Measurements from ENCODE around the gene SLC22A8. TPM values are rescaled to one million over a fixed set of nuclear protein-coding genes. Genes with fewer than 3 reads are reported as not detected.

The SLC22A8 gene
- total RNA-seq, 1 donor from 2014 or later = 2.4 TPM

GRCh38 chr11:63001456-63001855, 14.2 kb downstream of the SLC22A8 start:
- Mint-ChIP-seq H3K27me3 (peaks cover 16% of the 10 kb centered on the region), H3K27ac (no peak overlapping the region), H3K36me3 (ENCODE audit: insufficient read depth) (no peaks in the 10 kb centered on the region), H3K4me1 (ENCODE audit: low read depth) (no peaks in the 10 kb centered on the region), H3K9me3 (ENCODE audit: low read depth) (no peaks in the 10 kb centered on the region), H3K4me3 (ENCODE audit: low read depth) (no peak overlapping the region)
- TF ChIP-seq, protein P1, sequence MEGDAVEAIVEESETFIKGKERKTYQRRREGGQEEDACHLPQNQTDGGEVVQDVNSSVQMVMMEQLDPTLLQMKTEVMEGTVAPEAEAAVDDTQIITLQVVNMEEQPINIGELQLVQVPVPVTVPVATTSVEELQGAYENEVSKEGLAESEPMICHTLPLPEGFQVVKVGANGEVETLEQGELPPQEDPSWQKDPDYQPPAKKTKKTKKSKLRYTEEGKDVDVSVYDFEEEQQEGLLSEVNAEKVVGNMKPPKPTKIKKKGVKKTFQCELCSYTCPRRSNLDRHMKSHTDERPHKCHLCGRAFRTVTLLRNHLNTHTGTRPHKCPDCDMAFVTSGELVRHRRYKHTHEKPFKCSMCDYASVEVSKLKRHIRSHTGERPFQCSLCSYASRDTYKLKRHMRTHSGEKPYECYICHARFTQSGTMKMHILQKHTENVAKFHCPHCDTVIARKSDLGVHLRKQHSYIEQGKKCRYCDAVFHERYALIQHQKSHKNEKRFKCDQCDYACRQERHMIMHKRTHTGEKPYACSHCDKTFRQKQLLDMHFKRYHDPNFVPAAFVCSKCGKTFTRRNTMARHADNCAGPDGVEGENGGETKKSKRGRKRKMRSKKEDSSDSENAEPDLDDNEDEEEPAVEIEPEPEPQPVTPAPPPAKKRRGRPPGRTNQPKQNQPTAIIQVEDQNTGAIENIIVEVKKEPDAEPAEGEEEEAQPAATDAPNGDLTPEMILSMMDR (IDR thresholded peaks at IDR 0.05; ENCODE audit: unreplicated experiment) = no peak
- DNase-seq (ENCODE audit: low spot score, unreplicated experiment) = no peak

DNA sequence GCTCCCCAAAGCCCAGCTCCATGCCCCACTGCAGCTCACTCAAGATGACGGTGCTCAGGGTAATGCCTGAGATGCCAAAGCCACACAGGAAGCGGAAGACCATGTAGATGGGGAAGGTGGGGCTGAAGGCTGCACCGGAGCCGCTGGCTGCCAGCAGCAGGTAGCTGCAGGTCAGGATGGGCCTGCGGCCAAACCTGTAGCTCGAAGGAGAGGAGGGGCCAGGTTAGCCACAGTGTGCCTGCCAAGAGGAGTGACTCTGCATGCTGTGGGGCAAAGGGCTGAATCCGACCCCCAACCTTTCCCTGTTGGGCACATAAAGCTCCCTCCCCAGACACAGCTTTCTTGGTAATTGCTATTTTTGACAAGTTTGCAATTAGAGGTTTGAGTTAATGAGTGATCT, 16.0 kb downstream of the SLC22A8 start:
- no peaks in the 10 kb centered on the region for H3K36me3 Mint-ChIP-seq (ENCODE audit: insufficient read depth)
- no peak overlapping the region for H3K4me3 Mint-ChIP-seq (ENCODE audit: low read depth)
- H3K27ac Mint-ChIP-seq = no peak overlapping the region
- no peaks in the 10 kb centered on the region for H3K4me1 Mint-ChIP-seq (ENCODE audit: low read depth)
- TF ChIP-seq, protein P1 (IDR thresholded peaks at IDR 0.05; ENCODE audit: unreplicated experiment) = no peak
- no peaks in the 10 kb centered on the region for H3K9me3 Mint-ChIP-seq (ENCODE audit: low read depth)
- DNase-seq (ENCODE audit: low spot score, unreplicated experiment) = no peak
- peaks cover 18% of the 10 kb centered on the region for H3K27me3 Mint-ChIP-seq

DNA sequence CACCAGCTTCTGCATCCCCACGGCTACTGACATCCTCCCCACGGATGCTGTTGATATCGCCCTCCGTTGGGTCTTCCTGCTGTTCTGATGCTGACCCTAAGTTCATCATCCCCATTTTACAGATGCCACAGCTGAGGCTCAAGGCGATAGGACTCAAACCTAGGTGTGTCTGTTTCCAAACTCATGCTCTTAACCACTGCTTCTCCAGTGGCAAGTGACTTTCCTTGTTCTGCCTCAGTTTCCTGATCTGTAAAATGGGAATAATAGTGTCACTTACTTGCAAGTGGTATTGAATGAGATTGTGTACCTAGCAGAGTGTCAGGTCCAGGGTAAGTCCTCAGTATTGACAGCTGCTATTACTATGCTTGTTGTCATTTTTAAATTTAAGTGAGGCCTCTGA, 16.5 kb downstream of the SLC22A8 start:
- Mint-ChIP-seq H3K4me3 (ENCODE audit: low read depth) (no peak overlapping the region), H3K4me1 (ENCODE audit: low read depth) (no peaks in the 10 kb centered on the region), H3K27ac (no peak overlapping the region), H3K9me3 (ENCODE audit: low read depth) (no peaks in the 10 kb centered on the region), H3K27me3 (peaks cover 15% of the 10 kb centered on the region), H3K36me3 (ENCODE audit: insufficient read depth) (no peaks in the 10 kb centered on the region)
- TF ChIP-seq, protein P1 (IDR thresholded peaks at IDR 0.05; ENCODE audit: unreplicated experiment) = no peak
- no peak for DNase-seq (ENCODE audit: low spot score, unreplicated experiment)

DNA sequence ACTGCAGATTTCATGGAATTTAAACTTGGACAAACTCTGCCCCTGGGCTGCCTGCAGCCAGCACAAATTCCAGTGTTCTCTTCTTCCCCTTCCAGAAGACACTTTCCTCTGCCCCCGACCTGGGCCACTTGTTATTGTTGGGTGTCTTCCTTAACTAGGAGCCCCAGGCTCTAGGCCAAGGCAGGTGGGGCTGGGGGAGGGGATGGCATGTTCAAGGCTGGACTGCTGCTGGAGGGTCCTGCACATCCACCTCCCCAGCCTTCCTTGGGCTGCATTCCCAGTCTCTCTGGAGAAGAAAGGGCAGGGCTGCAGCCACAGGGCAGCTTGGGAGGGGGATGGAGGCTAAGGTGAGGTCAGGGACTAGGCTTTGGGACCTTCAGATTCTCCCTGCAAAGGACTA, 19.4 kb downstream of the SLC22A8 start:
- DNase-seq (ENCODE audit: low spot score, unreplicated experiment) = no peak
- H3K36me3 Mint-ChIP-seq (ENCODE audit: insufficient read depth) = no peaks in the 10 kb centered on the region
- H3K4me3 Mint-ChIP-seq (ENCODE audit: low read depth) = no peak overlapping the region
- H3K27me3 Mint-ChIP-seq = peaks cover 21% of the 10 kb centered on the region
- no peaks in the 10 kb centered on the region for H3K4me1 Mint-ChIP-seq (ENCODE audit: low read depth)
- no peak overlapping the region for H3K27ac Mint-ChIP-seq
- TF ChIP-seq, protein P1 (IDR thresholded peaks at IDR 0.05; ENCODE audit: unreplicated experiment) = no peak
- H3K9me3 Mint-ChIP-seq (ENCODE audit: low read depth) = no peaks in the 10 kb centered on the region

DNA sequence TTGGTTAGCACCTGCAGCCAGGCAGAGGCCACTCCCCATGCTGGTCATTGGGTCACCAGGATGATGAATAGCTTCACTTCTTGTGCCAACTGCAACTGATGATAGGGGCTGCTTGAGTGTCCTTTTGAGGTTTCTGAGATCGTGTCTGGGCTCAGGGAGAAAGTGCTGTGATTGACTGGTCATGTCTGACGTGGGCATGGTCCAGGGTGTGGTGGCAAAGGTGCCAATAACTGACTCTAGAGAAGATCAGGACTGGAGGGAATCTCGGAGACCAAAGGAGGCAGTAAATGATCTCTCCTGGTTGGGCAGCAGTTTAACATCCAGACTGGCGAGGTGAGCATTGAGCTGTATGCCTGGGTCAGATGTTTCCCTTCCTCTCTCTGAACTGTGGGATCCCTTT, 20.9 kb downstream of the SLC22A8 start:
- Mint-ChIP-seq H3K27me3 (peaks cover 19% of the 10 kb centered on the region), H3K27ac (no peak overlapping the region), H3K36me3 (ENCODE audit: insufficient read depth) (no peaks in the 10 kb centered on the region)

More for the DNA sequence above, 20.9 kb downstream of the SLC22A8 start:
- Mint-ChIP-seq H3K9me3 (ENCODE audit: low read depth) (no peaks in the 10 kb centered on the region), H3K4me3 (ENCODE audit: low read depth) (no peak overlapping the region), H3K4me1 (ENCODE audit: low read depth) (no peaks in the 10 kb centered on the region)
- TF ChIP-seq, protein P1 (IDR thresholded peaks at IDR 0.05; ENCODE audit: unreplicated experiment) = no peak
- no peak for DNase-seq (ENCODE audit: low spot score, unreplicated experiment)

Measured in progenitor cell of endocrine pancreas (in vitro differentiated cells).